Purkinje cell (primary cell): ENCODE results near the gene PEPD. TPM values are rescaled to one million over a fixed set of nuclear protein-coding genes. Genes with fewer than 3 reads are reported as not detected.

Experiments
- polyA plus RNA-seq: library from polyadenylated mRNA; unstranded; fragments of >200 nt; fragmentation: Nextera tagmentation; gene quantifications from 2 replicates; pipeline ENCODE4 v1.2.1, GENCODE V29; 2014

PEPD gene
- polyA plus RNA-seq: 35.1 and 40.7 TPM in 2 replicates

DNA sequence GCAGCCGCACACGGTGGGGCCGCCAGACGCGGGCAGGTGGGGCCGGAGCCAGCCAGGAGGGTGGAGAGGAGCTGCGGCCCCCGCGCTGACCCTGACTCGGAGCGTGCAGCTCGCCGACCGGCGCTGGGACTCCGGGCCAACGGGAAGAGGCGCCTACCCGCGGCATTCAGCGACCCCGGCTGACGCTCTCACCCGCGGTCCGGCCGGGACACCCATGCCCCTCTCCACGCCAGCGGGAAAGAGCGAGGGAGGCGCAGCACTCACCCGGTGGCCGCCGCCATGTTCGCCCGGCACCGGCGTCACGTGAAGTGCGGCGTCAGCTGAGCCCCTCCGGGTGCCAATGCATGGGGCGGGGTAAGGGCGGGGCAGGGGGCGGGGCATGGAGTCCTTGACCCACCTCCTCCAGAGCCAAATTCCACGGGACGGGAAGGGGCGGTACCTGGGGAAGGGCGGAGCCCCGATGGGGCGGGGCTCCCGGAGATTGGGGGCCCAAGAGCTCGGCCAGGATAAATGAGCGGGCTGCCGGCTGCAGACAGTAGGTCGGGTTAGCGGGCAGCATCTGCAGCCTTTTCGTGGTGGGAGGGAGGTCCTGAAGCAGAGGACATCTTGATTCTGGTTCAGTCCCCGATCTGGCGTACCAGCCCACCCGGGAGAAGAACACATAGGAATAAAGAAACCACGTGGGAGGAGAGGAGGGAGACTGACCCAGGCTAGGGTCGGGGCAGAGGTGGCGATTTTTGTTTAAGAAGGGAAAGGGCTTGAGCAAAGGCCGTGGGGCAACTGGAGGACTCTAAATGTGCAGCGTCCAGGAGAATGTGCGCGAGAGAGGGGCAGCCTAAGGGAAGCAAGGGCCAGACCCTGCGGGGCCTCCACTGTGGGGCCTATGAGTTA lies at the start of gene PEPD:
TSS of gene PEPD (minus strand) at position 312 of the 891 bp plus-strand sequence. CDS start at position 281, 31 bp downstream.

DNA sequence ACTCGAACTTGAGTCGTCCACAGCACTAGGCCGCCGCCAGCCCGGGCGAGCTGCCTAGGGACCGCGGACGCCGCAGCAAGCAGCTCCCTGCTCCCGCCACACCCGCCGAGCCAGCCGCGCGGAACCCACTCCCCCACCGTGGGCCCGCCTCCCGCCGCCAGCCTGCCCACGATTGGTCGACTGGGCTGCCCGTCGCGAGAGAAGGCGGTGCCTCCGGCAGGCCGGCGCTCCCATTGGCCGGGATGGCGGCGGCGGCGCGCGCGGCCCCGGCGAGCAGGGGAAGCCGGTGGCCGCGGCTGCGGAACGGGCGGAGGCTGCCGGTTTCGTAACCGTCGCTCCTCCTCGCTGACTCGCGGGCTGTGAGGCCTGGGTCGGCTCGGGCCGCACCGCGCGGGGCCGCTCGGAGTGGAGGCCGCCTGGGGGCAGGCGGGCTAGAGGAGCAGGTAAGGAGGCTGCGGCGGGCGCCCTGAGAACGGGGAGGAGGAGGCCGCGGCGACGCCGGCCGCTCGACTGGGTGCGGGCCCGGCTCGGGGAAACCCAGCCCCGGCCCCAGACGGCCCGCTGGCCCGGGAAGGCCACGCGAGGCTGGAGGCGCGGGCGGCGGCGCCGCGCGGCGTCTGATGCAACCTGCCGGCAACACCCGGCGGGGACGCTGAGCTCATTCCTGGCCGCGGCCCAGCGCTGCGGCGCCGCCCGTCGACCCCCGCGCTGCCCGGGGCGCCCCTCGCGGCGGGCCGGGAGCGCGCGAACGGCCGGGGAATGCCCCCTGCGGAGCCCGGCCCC lies 147.9 kb downstream of the PEPD start, which contains the start of gene CEBPG:
TSS of gene CEBPG (plus strand) at position 257 of the 783 bp plus-strand sequence. CDS start 5,531 bp downstream, outside the sequence.

Other genes with a start within 250 kb of the PEPD start
- not detected in 2 replicates for gene CEBPA, start 219.3 kb downstream of the PEPD start, polyA plus RNA-seq
- 10.5 and 10.7 TPM in 2 replicates for gene CEBPG, start 148.1 kb downstream of the PEPD start, polyA plus RNA-seq
- gene CHST8, start 100.2 kb upstream of the PEPD start, polyA plus RNA-seq: 0.78 and 1.9 TPM in 2 replicates